Mesothelial cell of epicardium (in vitro differentiated cells): Measurements from ENCODE around the gene FMNL2. TPM values are rescaled to one million over a fixed set of nuclear protein-coding genes. Genes with fewer than 3 reads are reported as not detected.
A peak's percentile ranks its signal among the peaks of the same experiment; 100 is the strongest.

ENCODE experiments used
- DNase-seq, 2 experiments: peaks; one replicate each; pipeline ENCODE4 v3.0.0; 2021; ENCODE audit warnings: low spot score in 2 of 2; ENCODE audit not compliant: unreplicated experiment in 2 of 2
- H3K27ac Mint-ChIP-seq: 2 replicates; pipeline ENCODE4 v1.8.0; 2021; ENCODE audit warnings: mixed read lengths
- H3K27me3 Mint-ChIP-seq: 2 replicates; pipeline ENCODE4 v1.8.0; 2021; ENCODE audit warnings: low read depth, mixed read lengths
- H3K36me3 Mint-ChIP-seq: 2 replicates; pipeline ENCODE4 v1.8.0; 2021; ENCODE audit warnings: mixed read lengths
- H3K4me1 Mint-ChIP-seq: 2 replicates; pipeline ENCODE4 v1.8.0; 2021; ENCODE audit warnings: mixed read lengths
- H3K4me3 Mint-ChIP-seq: 2 replicates; pipeline ENCODE4 v1.8.0; 2021; ENCODE audit warnings: mild to moderate bottlenecking, moderate library complexity, mixed read lengths
- H3K9me3 Mint-ChIP-seq: 2 replicates; pipeline ENCODE4 v1.8.0; 2021; ENCODE audit warnings: mixed read lengths
- total RNA-seq: library from RNA; stranded (reverse); gene quantifications from 3 replicates; pipeline ENCODE4 v1.2.1, GENCODE V29; 2021
- TF ChIP-seq, protein P1 (sequence below): fragments of 200-600 bp; sonication (generic); IDR thresholded peaks from one replicate; pipeline ENCODE4 v1.5.0; 2021; ENCODE audit warnings: antibody characterized with exemption; ENCODE audit not compliant: unreplicated experiment

FMNL2 gene
- total RNA-seq, 1 donor from 2014 or later = 52.6 TPM

DNA sequence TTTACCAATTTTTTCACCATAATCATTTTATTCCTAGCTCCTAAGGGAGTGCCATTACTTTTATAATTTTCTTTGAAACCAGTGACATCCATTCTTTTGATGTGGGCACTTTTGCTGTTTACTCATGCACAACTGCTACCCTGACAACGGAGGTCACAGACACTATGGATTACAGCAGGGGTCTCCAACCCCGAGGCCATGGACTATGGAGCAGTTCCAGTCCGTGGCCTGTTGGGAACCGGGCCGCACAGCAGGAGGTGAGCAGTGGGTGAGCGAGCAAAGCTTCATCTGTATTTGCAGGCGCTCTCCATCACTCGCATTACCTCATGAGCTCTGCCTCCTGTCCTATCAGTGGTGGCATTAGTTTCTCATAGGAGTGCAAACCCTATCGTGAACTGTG is 347.7 kb downstream of the FMNL2 start:
- Mint-ChIP-seq H3K36me3 (peaks cover 42% of the 10 kb centered on the region), H3K4me1 (peaks cover 4% of the 10 kb centered on the region), H3K27me3 (no peaks in the 10 kb centered on the region), H3K9me3 (peaks cover 3% of the 10 kb centered on the region), H3K27ac (no peak overlapping the region), H3K4me3 (no peak overlapping the region)
- TF ChIP-seq, protein P1, sequence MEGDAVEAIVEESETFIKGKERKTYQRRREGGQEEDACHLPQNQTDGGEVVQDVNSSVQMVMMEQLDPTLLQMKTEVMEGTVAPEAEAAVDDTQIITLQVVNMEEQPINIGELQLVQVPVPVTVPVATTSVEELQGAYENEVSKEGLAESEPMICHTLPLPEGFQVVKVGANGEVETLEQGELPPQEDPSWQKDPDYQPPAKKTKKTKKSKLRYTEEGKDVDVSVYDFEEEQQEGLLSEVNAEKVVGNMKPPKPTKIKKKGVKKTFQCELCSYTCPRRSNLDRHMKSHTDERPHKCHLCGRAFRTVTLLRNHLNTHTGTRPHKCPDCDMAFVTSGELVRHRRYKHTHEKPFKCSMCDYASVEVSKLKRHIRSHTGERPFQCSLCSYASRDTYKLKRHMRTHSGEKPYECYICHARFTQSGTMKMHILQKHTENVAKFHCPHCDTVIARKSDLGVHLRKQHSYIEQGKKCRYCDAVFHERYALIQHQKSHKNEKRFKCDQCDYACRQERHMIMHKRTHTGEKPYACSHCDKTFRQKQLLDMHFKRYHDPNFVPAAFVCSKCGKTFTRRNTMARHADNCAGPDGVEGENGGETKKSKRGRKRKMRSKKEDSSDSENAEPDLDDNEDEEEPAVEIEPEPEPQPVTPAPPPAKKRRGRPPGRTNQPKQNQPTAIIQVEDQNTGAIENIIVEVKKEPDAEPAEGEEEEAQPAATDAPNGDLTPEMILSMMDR = no peak
- no peak for DNase-seq

DNA sequence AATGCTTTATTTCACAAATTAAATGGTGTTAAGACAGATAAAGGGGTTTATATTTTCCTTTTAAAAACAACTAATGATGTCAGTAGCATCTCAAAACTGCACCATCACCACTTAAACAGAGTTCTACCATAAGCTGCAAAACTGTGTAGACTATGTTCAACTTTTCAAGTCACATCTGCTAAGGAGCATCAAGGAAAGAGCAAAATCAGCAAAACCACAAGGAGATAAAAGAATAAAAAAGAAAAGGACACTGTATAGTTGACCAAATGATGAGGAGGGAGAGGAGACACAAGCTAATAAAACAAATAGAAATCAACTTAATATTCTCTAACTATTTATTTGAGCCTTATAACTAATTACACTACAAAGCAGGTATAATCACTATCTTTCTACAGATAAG is 348.4 kb downstream of the FMNL2 start:
- no peak overlapping the region for H3K27ac Mint-ChIP-seq
- no peaks in the 10 kb centered on the region for H3K27me3 Mint-ChIP-seq

DNA sequence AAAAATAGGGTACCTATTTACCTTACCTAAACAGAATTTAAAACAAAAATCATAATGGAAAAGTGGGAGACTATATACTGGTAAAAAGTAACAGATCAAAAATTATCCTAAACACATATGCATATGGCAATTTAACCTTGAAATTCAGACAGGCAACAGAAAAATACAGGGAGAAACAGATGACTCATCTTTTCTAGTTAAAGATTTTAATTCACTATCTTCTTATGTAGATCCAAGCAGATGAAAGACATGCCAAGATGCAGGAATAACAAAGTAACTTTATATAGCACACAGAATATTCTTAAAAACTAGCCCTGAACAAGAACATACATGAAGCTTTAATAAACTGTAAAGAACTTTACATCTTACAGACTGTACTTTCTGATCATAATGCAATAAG is 351.3 kb downstream of the FMNL2 start:
- H3K36me3 Mint-ChIP-seq = peaks cover 30% of the 10 kb centered on the region
- TF ChIP-seq, protein P1 = no peak

More for the DNA sequence above, 348.4 kb downstream of the FMNL2 start:
- Mint-ChIP-seq H3K4me3 (no peak overlapping the region), H3K9me3 (peaks cover 3% of the 10 kb centered on the region), H3K36me3 (peaks cover 42% of the 10 kb centered on the region), H3K4me1 (peaks cover 4% of the 10 kb centered on the region)
- TF ChIP-seq, protein P1 = no peak
- no peak for DNase-seq

DNA sequence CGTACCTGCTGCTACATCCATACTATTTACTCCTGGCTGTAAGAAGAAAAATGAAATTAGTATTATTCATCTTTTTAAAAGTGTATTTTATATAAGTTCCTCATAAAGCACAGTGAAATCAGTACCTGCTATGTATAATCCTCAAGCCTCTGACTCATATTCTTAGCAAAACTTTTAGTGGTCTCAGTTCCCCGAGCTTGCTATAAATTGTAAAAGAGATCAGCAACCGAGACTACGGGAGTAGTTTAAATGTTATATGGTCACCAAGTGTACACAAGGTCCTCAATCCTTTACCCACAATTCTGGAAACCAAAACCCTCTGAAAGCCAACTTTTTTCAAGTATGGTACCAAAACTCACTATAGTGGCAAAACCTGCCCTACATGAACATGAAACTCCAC is 358.1 kb downstream of the FMNL2 start:
- Mint-ChIP-seq H3K9me3 (no peaks in the 10 kb centered on the region), H3K4me1 (peaks cover 16% of the 10 kb centered on the region), H3K27me3 (no peaks in the 10 kb centered on the region), H3K4me3 (no peak overlapping the region), H3K36me3 (peaks cover 9% of the 10 kb centered on the region), H3K27ac (no peak overlapping the region)
- no peak for DNase-seq
- TF ChIP-seq, protein P1 = no peak

More for the DNA sequence above, 351.3 kb downstream of the FMNL2 start:
- Mint-ChIP-seq H3K4me1 (peaks cover 1% of the 10 kb centered on the region), H3K27ac (peak overlapping the region; percentile 54), H3K9me3 (peaks cover 3% of the 10 kb centered on the region), H3K27me3 (no peaks in the 10 kb centered on the region), H3K4me3 (no peak overlapping the region)
- no peak for DNase-seq

DNA sequence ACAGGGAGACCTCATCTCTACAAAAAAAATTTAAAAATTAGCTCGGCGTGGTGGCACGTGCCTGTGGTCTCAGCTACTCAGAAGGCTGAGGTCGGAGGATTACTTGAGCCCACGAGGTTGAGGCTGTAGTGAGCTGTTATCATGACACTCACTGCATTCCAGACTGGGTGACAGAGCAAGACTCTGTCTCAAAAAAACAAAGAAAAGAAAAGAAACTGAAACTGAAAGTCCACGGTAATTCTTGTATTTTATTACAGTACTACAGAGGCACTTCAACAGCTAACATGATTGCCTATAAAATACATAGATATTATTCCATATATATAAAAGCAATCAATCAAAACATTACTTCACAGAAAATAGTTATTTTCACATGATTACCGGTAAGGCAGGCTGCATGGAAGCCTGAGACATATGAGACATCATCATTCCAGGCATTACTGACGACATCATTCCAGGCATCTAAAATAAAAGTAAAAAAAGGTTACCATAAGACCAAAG is 359.2 kb downstream of the FMNL2 start:
- Mint-ChIP-seq H3K4me1 (peaks cover 16% of the 10 kb centered on the region), H3K36me3 (peaks cover 9% of the 10 kb centered on the region), H3K27ac (peak overlapping the region; percentile 89), H3K27me3 (no peaks in the 10 kb centered on the region), H3K4me3 (no peak overlapping the region), H3K9me3 (no peaks in the 10 kb centered on the region)
- TF ChIP-seq, protein P1 = no peak
- DNase-seq = no peak

DNA sequence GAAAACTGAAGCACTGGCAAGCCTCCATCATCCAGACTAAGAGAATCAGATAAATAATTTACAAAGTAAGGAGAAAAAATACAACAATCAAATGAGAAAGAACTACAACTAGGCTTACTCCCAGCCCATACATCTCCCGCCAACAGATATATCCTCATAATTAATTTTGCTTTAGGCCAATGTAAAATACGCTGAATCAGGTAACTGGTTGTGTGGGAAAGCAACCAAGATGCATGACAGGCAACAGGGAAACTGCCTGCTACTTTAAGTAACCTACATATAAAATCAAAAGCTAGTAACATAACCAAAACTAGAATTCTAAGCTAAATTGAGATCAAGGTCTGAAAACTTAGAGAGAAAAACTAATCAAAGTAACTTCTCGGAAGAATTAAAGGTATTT is 360.8 kb downstream of the FMNL2 start:
- no peaks in the 10 kb centered on the region for H3K9me3 Mint-ChIP-seq
- TF ChIP-seq, protein P1 = no peak
- peak overlapping the region; percentile 3 for H3K27ac Mint-ChIP-seq
- peaks cover 16% of the 10 kb centered on the region for H3K4me1 Mint-ChIP-seq
- no peaks in the 10 kb centered on the region for H3K27me3 Mint-ChIP-seq
- H3K4me3 Mint-ChIP-seq = no peak overlapping the region
- peaks cover 11% of the 10 kb centered on the region for H3K36me3 Mint-ChIP-seq
- no peak for DNase-seq
